ENCODE measurements around the gene HTRA2.
A peak's percentile ranks its signal among the peaks of the same experiment; 100 is the strongest.

The HTRA2 gene

DNA sequence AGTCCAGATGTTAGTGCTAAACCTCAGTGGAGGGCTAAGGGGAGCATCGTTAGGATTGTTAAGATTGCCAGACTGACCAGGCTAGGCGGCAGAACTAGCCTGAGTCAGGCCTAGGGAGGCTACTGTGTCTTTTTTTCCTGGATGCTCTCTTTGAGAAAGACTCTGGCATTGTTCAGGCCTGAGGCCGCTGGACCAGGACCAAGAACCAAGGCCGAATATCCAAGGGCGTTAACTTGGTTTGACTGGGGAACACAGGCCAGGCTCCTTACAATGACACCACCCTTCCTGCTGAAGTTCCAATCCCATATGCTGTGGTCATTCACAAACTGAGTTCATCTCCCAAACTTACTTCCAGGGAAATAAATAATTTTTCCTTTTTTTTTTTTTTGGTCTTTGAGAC, 10.6 kb downstream of the HTRA2 start:
- no peak for DNase-seq (ENCODE audit: low read depth)
- TF ChIP-seq, protein P1, sequence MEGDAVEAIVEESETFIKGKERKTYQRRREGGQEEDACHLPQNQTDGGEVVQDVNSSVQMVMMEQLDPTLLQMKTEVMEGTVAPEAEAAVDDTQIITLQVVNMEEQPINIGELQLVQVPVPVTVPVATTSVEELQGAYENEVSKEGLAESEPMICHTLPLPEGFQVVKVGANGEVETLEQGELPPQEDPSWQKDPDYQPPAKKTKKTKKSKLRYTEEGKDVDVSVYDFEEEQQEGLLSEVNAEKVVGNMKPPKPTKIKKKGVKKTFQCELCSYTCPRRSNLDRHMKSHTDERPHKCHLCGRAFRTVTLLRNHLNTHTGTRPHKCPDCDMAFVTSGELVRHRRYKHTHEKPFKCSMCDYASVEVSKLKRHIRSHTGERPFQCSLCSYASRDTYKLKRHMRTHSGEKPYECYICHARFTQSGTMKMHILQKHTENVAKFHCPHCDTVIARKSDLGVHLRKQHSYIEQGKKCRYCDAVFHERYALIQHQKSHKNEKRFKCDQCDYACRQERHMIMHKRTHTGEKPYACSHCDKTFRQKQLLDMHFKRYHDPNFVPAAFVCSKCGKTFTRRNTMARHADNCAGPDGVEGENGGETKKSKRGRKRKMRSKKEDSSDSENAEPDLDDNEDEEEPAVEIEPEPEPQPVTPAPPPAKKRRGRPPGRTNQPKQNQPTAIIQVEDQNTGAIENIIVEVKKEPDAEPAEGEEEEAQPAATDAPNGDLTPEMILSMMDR (conservative IDR thresholded peaks at IDR 0.05; ENCODE audit: low read depth, low read length): no peak
- no peak overlapping the region for H3K4me3 ChIP-seq (ENCODE audit: low read length)

DNA sequence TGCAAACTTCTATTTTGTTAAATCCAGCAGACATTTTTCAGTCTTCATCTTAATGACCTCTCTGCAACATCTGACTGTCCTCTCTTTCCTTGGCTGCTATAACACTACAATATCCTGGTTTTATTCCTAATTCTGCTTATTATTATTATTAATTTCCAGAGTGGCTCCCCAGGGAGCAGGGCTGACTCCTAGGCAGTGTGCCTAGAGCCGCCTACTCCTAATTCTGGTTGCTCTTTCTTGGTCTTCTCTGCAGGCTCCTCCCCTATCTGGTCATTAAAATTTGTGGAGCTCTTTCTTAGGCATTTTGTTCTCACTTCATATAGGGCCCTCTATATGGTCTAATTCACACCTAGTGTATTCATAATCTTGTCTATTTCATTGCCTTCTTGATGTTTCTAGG, 13.2 kb downstream of the HTRA2 start:
- TF ChIP-seq, protein P1 (conservative IDR thresholded peaks at IDR 0.05; ENCODE audit: low read depth, low read length): no peak
- no peak overlapping the region for H3K4me3 ChIP-seq (ENCODE audit: low read length)
- no peak for DNase-seq (ENCODE audit: low read depth)

DNA sequence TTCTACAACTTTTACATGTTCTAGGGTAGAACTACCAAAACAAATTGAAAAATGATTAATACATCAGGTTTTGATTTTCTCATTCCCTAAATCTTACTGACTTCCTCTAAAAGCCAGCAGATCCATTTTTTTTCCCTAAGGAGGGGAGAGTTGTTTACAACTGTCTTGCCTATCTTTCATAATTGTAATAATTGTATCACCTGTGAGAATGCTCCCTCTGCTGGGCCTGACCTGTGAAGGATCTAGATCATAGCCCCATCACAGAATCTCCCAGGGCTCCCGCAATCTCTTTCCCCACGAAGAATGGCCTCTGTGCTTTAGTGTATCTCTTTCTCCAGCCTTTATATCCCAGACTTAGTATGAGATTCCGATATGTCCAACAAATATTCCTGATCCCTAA, 14.9 kb downstream of the HTRA2 start:
- no peak overlapping the region for H3K4me3 ChIP-seq (ENCODE audit: low read length)
- TF ChIP-seq, protein P1 (conservative IDR thresholded peaks at IDR 0.05; ENCODE audit: low read depth, low read length): peak; percentile 16
- DNase-seq (ENCODE audit: low read depth): no peak

DNA sequence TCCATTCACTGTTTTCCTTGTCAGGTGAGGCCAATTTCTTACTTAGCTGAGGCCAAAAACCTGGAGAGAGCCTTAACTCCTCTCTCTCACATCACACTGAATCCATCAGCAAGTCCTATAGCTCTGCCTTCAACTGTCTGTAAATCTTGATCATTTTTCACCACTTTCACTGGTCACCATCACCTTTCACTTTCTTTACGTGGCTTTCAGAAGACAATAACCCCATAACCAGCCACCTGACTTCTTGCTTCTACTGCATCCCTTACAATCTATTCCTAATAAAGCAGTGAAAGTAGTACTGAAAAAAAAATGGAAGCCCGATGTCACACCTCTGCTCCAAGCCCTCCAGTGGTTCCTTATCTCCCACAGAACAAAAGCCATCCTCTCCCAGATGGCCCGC, 16.3 kb downstream of the HTRA2 start:
- TF ChIP-seq, protein P1 (conservative IDR thresholded peaks at IDR 0.05; ENCODE audit: low read depth, low read length): no peak
- no peak for DNase-seq (ENCODE audit: low read depth)
- no peak overlapping the region for H3K4me3 ChIP-seq (ENCODE audit: low read length)

DNA sequence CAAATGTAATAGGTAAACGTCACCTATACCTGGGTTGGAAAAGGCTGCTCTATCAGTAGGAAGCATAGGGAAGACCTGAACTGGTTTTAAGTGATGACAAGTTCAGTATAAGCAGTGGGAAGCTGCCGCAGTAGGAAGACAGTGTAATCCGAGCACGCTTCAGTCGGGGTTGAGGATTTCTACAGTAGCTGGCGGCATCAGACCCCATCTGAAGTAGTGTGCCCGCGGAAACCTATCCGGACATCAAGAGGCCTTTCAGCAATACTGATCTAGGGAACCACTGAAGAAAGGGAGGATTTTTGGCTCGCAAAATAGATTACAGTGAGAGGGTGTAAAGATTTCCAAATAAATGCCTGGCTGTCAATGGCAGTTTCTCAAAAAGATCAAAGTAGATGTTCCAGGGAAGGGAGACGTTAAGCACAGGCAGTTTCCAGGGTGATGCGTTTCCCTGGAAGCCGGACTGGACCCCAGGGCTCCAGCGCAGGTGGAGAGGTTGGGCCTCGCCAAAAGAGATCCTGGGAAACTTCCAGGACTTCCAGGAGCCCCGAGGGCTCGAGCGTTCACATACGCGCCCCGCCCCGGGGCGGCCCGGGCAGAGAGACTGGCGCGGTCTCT, 18.7 kb downstream of the HTRA2 start:
- TF ChIP-seq, protein P1 (conservative IDR thresholded peaks at IDR 0.05; ENCODE audit: low read depth, low read length): no peak
- DNase-seq (ENCODE audit: low read depth): no peak
- H3K4me3 ChIP-seq (ENCODE audit: low read length): peak overlapping the region; percentile 67

GRCh38 chr2:74548900-74549826, 19.4 kb downstream of the HTRA2 start:
- DNase-seq (ENCODE audit: low read depth): no peak
- TF ChIP-seq, protein P1 (conservative IDR thresholded peaks at IDR 0.05; ENCODE audit: low read depth, low read length): no peak
- peak overlapping the region; percentile 67 for H3K4me3 ChIP-seq (ENCODE audit: low read length)

Data from retinal pigment epithelial cell (primary cell).